AG04450 (cell line): ENCODE results near the gene PI3. TPM values are rescaled to one million over a fixed set of nuclear protein-coding genes. Genes with fewer than 3 reads are reported as not detected.

Source experiments
- CTCF ChIA-PET: fragments of 300-600, 350-600 bp; formaldehyde crosslinking; extraction: SDS; loops from one replicate; lab custom pipeline; 2022; ENCODE audit warnings: antibody characterized with exemption, inconsistent platforms; lab: Charles Lee
- POLR2A ChIA-PET: fragments of 350-600 bp; formaldehyde crosslinking; extraction: SDS; loops from one replicate; lab custom pipeline; 2021; ENCODE audit warnings: antibody characterized with exemption, inconsistent platforms; lab: Yijun Ruan, JAX
- DNase-seq: peaks from one replicate; pipeline ENCODE4 v3.0.0-alpha.2; 2011; ENCODE audit warnings: low read depth, low spot score
- H3K27ac ChIP-seq: one replicate; pipeline ENCODE4 v1.5.1; 2012; ENCODE audit warnings: low read depth, low read length, control low read depth
- H3K27me3 ChIP-seq: one replicate; pipeline ENCODE4 v1.6.0; 2012; ENCODE audit warnings: low read length; ENCODE audit not compliant: control insufficient read depth, insufficient read depth
- H3K4me3 ChIP-seq: 2 replicates; pipeline ENCODE4 v1.5.1; 2011; ENCODE audit warnings: mild to moderate bottlenecking, low read depth, low read length, control low read depth
- H3K9me3 ChIP-seq: 2 replicates; pipeline ENCODE4 v1.5.1; 2012; ENCODE audit warnings: low read length; ENCODE audit not compliant: control insufficient read depth, insufficient read depth
- polyA plus RNA-seq: library from polyadenylated mRNA; depleted of rRNA; stranded (reverse); fragments of >200 nt; gene quantifications from 2 replicates; pipeline ENCODE4 v1.2.3, GENCODE V29; 2011
- TF ChIP-seq, protein P1 (sequence below): IDR thresholded peaks from 2 replicates; pipeline ENCODE4 v1.5.1; 2011; ENCODE audit warnings: low read depth, low read length, control low read depth, inconsistent platforms

Gene PI3
- polyA plus RNA-seq, 1 experiment, result not detected

GRCh38 chr20:45164906-45165305, 9.8 kb upstream of the PI3 start:
- TF ChIP-seq, protein P1, sequence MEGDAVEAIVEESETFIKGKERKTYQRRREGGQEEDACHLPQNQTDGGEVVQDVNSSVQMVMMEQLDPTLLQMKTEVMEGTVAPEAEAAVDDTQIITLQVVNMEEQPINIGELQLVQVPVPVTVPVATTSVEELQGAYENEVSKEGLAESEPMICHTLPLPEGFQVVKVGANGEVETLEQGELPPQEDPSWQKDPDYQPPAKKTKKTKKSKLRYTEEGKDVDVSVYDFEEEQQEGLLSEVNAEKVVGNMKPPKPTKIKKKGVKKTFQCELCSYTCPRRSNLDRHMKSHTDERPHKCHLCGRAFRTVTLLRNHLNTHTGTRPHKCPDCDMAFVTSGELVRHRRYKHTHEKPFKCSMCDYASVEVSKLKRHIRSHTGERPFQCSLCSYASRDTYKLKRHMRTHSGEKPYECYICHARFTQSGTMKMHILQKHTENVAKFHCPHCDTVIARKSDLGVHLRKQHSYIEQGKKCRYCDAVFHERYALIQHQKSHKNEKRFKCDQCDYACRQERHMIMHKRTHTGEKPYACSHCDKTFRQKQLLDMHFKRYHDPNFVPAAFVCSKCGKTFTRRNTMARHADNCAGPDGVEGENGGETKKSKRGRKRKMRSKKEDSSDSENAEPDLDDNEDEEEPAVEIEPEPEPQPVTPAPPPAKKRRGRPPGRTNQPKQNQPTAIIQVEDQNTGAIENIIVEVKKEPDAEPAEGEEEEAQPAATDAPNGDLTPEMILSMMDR, result no peak
- no peak overlapping the region for H3K4me3 ChIP-seq
- CTCF ChIA-PET, result no interaction called here
- no peak for DNase-seq
- POLR2A ChIA-PET, result no interaction called here
- no peaks in the 10 kb centered on the region for H3K9me3 ChIP-seq
- H3K27me3 ChIP-seq, result no peaks in the 10 kb centered on the region
- no peak overlapping the region for H3K27ac ChIP-seq

GRCh38 chr20:45173522-45173921, 1.2 kb upstream of the PI3 start:
- TF ChIP-seq, protein P1, result no peak
- Histone ChIP-seq H3K27ac (no peak overlapping the region), H3K27me3 (no peaks in the 10 kb centered on the region), H3K9me3 (no peaks in the 10 kb centered on the region), H3K4me3 (no peak overlapping the region)
- DNase-seq, result no peak
- CTCF ChIA-PET, result no interaction called here
- POLR2A ChIA-PET, result no interaction called here

GRCh38 chr20:45176526-45177267, 2.0 kb downstream of the PI3 start:
- Histone ChIP-seq H3K27ac (no peak overlapping the region), H3K27me3 (no peaks in the 10 kb centered on the region), H3K9me3 (no peaks in the 10 kb centered on the region), H3K4me3 (no peak overlapping the region)
- no peak for DNase-seq
- CTCF ChIA-PET, result no interaction called here
- POLR2A ChIA-PET, result no interaction called here
- TF ChIP-seq, protein P1, result no peak

DNA sequence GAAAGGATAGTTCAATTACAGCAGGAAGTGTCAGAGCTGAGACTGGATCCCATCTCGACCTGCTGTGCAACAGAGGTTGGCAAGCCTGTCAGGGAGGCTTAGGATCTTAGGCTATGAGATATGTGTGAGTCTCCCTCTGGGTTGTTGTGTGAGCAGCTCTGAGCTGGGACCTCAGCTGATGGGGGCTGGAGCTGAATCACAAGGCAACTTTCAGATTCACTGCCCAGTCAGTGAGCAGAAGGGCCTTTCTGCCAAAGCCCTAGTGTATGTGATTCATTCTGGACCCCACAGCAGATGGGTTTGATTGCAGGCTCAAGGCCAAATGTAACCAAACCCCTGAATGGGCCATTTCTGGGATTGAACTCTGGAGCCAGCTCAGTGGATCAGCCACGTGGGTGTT, 4.5 kb downstream of the PI3 start:
- ChIA-PET POLR2A (no interaction called here), CTCF (no interaction called here)
- Histone ChIP-seq H3K9me3 (no peaks in the 10 kb centered on the region), H3K4me3 (no peak overlapping the region), H3K27ac (no peak overlapping the region), H3K27me3 (no peaks in the 10 kb centered on the region)
- DNase-seq, result no peak
- TF ChIP-seq, protein P1, result no peak

GRCh38 chr20:45181639-45182038, 6.9 kb downstream of the PI3 start:
- TF ChIP-seq, protein P1, result no peak
- no peak overlapping the region for H3K4me3 ChIP-seq
- CTCF ChIA-PET, result no interaction called here
- no peaks in the 10 kb centered on the region for H3K9me3 ChIP-seq
- no peak overlapping the region for H3K27ac ChIP-seq
- POLR2A ChIA-PET, result no interaction called here
- no peaks in the 10 kb centered on the region for H3K27me3 ChIP-seq
- no peak for DNase-seq
